ENCODE measurements around the gene TOP1.
A peak's percentile ranks its signal among the peaks of the same experiment; 100 is the strongest.
"Not testable (repeated sequence)": the region's sequence is repeated elsewhere in the genome, so short reads cannot be mapped to it uniquely, and the experiment has no call there.

Gene TOP1

DNA sequence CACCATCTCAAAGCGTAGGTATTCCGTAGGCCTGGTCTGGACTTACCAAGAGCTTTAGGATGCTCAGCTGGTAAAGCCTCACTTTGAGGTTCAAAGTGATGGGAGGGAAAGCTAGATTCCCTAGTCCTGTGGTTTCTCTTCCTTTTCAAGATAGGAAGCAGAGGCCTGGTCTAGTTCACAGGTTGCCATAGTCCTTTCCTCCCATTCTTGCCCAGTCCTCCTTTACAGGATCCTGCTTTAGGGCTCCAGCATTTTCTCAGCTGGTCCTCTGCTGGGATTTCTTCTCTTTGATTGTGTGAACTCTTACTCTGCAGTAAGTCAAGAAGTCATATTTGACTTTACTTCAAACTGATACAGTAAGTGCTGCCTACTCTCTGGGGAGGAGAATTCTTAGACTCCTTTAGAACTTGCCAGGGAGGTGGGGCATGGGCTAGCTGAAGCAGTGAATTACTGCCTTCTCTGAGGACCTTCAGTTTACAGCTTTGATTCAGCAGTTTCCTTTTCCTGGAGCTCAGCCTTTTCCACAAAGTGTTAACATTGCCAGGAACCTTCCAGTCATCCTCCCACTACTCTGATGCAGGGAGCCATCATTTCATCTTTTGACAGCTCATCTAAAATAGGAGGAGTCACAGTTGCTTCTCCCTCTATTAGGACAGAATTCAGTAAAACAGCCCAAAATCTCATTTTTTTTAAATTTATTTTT, 65.9 kb downstream of the TOP1 start:
- no peak for DNase-seq (ENCODE audit: low read depth)

- DNase-seq (ENCODE audit: low read depth), result peak; percentile 29
Observed at GRCh38 chr20:41095110-41095969, 66.7 kb downstream of the TOP1 start.

- no peak for DNase-seq (ENCODE audit: low read depth)
Observed at GRCh38 chr20:41098703-41099250, 70.2 kb downstream of the TOP1 start.

- no peak for DNase-seq (ENCODE audit: low read depth)
Observed at GRCh38 chr20:41100001-41100480, 71.4 kb downstream of the TOP1 start.

- DNase-seq (ENCODE audit: low read depth), result no peak
Observed at GRCh38 chr20:41101660-41102059, 73.0 kb downstream of the TOP1 start.

DNA sequence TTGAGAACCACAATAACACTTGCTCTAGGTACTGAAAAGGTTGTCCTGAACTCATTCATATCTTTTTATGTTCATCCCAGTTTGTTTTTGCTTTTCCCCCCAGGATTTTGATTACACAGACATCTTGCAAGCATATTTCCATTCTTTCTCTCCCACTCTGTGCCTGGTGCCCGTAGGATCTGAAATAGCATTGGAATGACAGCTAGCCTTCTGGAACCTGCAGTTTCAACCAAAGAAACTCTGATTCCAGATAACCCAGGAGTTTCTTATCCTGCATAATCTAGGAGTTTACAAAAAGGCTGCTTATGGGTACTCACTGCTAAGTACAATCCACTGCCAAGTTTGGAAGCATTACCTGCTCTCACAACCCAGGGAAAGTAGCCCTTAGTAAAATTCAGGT, 79.9 kb downstream of the TOP1 start:
- DNase-seq (ENCODE audit: low read depth), result no peak

GRCh38 chr20:41110012-41110411, 81.4 kb downstream of the TOP1 start:
- no peak for DNase-seq (ENCODE audit: low read depth)

DNA sequence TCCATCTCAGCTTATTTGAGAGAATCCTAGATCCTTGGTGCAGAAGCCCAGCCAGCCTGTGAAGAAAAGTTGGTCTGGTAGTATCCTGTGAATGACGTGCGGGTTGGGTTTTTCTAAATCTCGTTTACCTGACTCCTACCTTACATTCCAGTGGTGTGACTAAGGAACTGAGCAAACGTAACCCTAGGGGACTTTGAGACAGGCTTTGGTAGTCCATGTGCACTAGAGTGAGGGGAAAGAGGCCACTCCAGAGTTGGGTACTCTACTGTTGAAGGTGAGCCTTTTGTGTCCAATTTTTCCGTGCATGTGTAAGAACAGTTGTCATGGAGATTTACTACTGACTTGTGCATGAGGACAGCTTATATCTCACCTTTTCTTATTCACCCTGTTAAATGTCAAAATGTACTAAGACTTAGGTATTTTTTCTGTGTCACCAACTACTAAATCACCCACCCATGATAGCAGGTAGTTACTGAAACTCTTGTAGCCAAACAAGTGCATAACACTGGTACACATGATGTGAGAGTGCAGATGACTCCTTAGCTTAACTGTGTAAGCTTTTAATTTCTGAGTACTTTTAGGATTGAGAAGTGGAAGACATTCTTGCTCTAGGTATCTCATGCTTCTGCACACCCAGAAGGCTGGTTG, 82.4 kb downstream of the TOP1 start:
- DNase-seq (ENCODE audit: low read depth), result no peak

- DNase-seq (ENCODE audit: low read depth), result no peak
Observed at GRCh38 chr20:41111578-41111951, 82.9 kb downstream of the TOP1 start.

DNA sequence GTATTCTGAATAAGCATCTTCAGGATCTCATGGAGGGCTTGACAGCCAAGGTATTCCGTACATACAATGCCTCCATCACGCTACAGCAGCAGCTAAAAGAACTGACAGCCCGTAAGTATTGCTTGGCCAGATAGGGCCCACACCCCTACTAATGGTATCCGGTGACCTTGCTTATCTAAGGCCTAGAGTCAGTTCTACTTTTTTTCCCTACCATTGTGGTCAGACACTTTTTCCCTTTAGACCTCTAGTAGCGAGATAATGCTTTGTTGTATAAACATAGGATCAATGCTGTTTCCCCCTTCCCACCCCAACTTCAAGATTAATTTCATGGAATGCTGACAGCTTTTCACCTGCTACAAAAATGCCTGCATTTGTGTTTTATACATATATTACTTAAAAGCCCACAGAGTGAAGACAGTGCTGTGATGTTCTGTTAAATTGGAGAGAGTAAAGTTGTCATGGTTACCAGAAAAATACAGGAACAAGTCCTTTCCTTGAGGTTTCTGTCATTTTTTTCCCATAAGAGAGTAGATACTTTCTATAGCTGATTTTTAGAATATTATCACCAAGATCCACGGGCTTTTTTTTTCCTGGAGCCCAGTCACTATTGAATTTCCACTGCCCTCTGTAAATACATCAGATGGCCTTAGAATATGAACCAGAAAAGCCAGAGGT, 87.8 kb downstream of the TOP1 start:
- DNase-seq (ENCODE audit: low read depth), result no peak

GRCh38 chr20:41118159-41118558, 89.5 kb downstream of the TOP1 start:
- not testable (repeated sequence) for DNase-seq (ENCODE audit: low read depth)

- DNase-seq (ENCODE audit: low read depth), result no peak
Observed at GRCh38 chr20:41118632-41119031, 90.0 kb downstream of the TOP1 start.

DNA sequence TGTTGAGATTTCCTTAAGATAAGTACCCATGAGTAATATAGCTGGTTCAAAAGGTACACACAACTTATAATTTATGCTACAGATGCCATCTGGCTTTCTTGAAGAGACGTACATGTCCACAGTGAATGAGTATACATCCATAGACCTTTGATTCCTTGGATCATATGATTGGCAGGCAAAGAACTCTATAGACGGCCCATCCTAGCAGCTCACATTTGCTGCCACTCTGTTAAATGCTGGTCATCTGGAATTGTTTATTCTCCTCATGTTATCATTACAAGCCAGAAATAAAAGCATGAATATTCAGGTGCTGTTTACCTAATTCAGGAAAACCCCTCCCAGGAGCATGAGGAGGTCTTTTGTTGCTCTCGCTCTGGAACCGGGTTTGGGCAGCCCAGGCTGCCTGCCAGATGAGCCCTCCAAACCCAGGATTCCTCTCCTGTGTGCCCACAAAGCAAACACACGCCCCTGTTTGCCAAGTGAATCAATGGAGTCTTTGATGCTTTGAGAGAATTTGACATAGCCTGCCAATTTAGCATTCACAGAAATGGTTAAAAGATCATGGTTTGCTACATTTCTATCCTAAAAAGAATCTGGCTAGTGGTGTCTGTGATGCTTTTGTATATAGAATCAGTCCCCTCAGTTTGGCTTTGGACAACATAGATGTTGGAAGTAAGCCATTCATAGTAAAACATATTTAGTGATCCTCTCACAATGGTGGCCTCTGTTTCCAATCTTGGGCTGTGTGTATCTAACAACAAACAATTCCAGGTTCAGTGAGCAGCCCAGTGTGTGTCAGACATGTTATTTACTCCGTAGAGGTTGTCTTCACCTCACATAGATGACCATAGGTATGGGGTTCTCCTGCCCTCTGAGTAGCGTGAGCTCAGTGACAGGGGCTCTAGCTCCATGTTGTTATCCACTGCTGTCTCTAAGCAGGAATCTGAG, 91.3 kb downstream of the TOP1 start:
- DNase-seq (ENCODE audit: low read depth), result no peak

DNA sequence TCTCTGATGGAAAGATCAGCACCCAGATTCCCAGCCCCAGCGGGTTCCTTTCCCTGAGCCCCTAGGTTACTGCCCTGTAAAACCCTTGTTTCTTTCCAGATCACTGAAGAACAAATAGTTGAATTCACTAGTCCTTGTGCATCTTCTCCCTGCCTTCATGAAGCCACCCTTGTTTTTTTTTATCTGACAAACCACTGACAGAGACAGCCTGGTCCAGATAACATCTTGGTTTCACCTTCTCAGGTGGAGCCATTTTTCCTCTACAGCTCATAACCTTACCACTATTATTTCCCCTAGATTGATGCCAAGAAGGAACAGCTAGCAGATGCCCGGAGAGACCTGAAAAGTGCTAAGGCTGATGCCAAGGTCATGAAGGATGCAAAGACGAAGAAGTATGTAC, 92.8 kb downstream of the TOP1 start:
- DNase-seq (ENCODE audit: low read depth), result no peak

GRCh38 chr20:41123631-41124030, 95.0 kb downstream of the TOP1 start:
- no peak for DNase-seq (ENCODE audit: low read depth)

- no peak for DNase-seq (ENCODE audit: low read depth)
Observed at GRCh38 chr20:41124451-41125094, 96.0 kb downstream of the TOP1 start.

- no peak for DNase-seq (ENCODE audit: low read depth)
Observed at GRCh38 chr20:41125530-41126457, 97.2 kb downstream of the TOP1 start.

DNA sequence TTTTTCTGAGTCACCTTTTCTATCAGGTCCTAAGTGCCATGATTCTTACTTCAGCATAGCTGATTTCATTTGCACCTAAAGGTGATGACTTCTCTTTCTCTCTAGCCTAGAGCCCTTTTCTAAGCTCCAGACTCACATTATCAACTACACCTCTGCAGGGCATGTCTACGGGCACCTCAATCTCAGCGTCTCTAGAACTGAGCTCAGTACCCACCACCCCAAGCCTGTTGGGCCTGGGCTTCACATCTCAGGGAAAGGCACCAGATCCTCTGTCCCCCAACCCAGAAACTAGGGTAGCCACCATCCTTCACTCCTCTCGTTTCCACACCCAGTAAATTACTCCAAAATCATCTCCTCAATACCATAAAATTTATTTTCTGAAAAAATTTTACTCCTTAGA, 98.1 kb downstream of the TOP1 start:
- DNase-seq (ENCODE audit: low read depth), result no peak

DNA sequence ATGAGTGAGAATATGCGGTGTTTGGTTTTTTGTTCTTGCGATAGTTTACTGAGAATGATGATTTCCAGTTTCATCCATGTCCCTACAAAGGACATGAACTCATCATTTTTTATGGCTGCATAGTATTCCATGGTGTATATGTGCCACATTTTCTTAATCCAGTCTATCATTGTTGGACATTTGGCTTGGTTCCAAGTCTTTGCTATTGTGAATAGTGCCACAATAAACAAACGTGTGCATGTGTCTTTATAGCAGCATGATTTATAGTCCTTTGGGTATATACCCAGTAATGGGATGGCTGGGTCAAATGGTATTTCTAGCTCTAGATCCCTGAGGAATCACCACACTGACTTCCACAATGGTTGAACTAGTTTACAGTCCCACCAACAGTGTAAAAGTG, 99.7 kb downstream of the TOP1 start:
- DNase-seq (ENCODE audit: low read depth), result not testable (repeated sequence)

All from activated T-cell treated with anti-CD3 and anti-CD28 coated beads for 48 hours (primary cell).